ENCODE data around the gene GALNT18.

The GALNT18 gene

GRCh38 chr11:11268706-11269105 is 353.1 kb downstream of the GALNT18 start:
- Mint-ChIP-seq H3K4me1 (ENCODE audit: low read depth) (peaks cover 58% of the 10 kb centered on the region), H3K36me3 (ENCODE audit: low read depth) (peaks cover 89% of the 10 kb centered on the region), H3K27ac (peak overlapping the region; percentile 33), H3K27me3 (peaks cover 29% of the 10 kb centered on the region), H3K9me3 (no peaks in the 10 kb centered on the region), H3K4me3 (no peak overlapping the region)
- intact Hi-C loops (cut with micrococcal nuclease) = loop anchor here (10.0 kb wide), 1 partner anchor 234 kb away; no protein-coding TSS in a partner anchor

- H3K4me3 Mint-ChIP-seq = no peak overlapping the region
- no peaks in the 10 kb centered on the region for H3K9me3 Mint-ChIP-seq
- peak overlapping the region; percentile 33 for H3K27ac Mint-ChIP-seq
- intact Hi-C loops (cut with micrococcal nuclease) = loop anchor here (10.0 kb wide), 1 partner anchor 233 kb away; no protein-coding TSS in a partner anchor
- H3K27me3 Mint-ChIP-seq = peaks cover 32% of the 10 kb centered on the region
- H3K36me3 Mint-ChIP-seq (ENCODE audit: low read depth) = peaks cover 93% of the 10 kb centered on the region
- H3K4me1 Mint-ChIP-seq (ENCODE audit: low read depth) = peaks cover 61% of the 10 kb centered on the region
Observed at GRCh38 chr11:11268119-11268518, 353.7 kb downstream of the GALNT18 start.

GRCh38 chr11:11267312-11267711 is 354.5 kb downstream of the GALNT18 start:
- Mint-ChIP-seq H3K4me3 (no peak overlapping the region), H3K36me3 (ENCODE audit: low read depth) (peaks cover 86% of the 10 kb centered on the region), H3K4me1 (ENCODE audit: low read depth) (peaks cover 54% of the 10 kb centered on the region), H3K9me3 (no peaks in the 10 kb centered on the region), H3K27ac (no peak overlapping the region), H3K27me3 (peaks cover 35% of the 10 kb centered on the region)
- intact Hi-C loops (cut with micrococcal nuclease) = loop anchor here (10.0 kb wide), 1 partner anchor 233 kb away; no protein-coding TSS in a partner anchor

- Mint-ChIP-seq H3K4me1 (ENCODE audit: low read depth) (peaks cover 52% of the 10 kb centered on the region), H3K9me3 (no peaks in the 10 kb centered on the region), H3K4me3 (no peak overlapping the region), H3K27me3 (peaks cover 39% of the 10 kb centered on the region), H3K27ac (peak overlapping the region; percentile 49), H3K36me3 (ENCODE audit: low read depth) (peaks cover 74% of the 10 kb centered on the region)
- intact Hi-C loops (cut with micrococcal nuclease) = loop anchor here (10.0 kb wide), 1 partner anchor 231 kb away; no protein-coding TSS in a partner anchor
Observed at GRCh38 chr11:11265994-11266606, 355.7 kb downstream of the GALNT18 start.

- Mint-ChIP-seq H3K4me1 (ENCODE audit: low read depth) (peaks cover 51% of the 10 kb centered on the region), H3K4me3 (no peak overlapping the region), H3K36me3 (ENCODE audit: low read depth) (peaks cover 66% of the 10 kb centered on the region), H3K27ac (no peak overlapping the region), H3K9me3 (no peaks in the 10 kb centered on the region), H3K27me3 (peaks cover 45% of the 10 kb centered on the region)
- intact Hi-C loops (cut with micrococcal nuclease) = loop anchor here (10.0 kb wide), 1 partner anchor 231 kb away; no protein-coding TSS in a partner anchor
Observed at GRCh38 chr11:11265320-11265719, 356.5 kb downstream of the GALNT18 start.

GRCh38 chr11:11263238-11264005 is 358.4 kb downstream of the GALNT18 start:
- Mint-ChIP-seq H3K36me3 (ENCODE audit: low read depth) (peaks cover 49% of the 10 kb centered on the region), H3K9me3 (no peaks in the 10 kb centered on the region), H3K27ac (no peak overlapping the region), H3K4me1 (ENCODE audit: low read depth) (peaks cover 50% of the 10 kb centered on the region), H3K4me3 (no peak overlapping the region), H3K27me3 (peaks cover 55% of the 10 kb centered on the region)
- intact Hi-C loops (cut with micrococcal nuclease) = loop anchor here (10.0 kb wide), 1 partner anchor 229 kb away; no protein-coding TSS in a partner anchor

- intact Hi-C loops (cut with micrococcal nuclease) = loop anchor here (10.0 kb wide), 1 partner anchor 228 kb away; no protein-coding TSS in a partner anchor
- H3K27me3 Mint-ChIP-seq = peaks cover 58% of the 10 kb centered on the region
Observed at GRCh38 chr11:11262171-11262920, 359.5 kb downstream of the GALNT18 start.

GRCh38 chr11:11261629-11262028 is 360.2 kb downstream of the GALNT18 start:
- H3K4me1 Mint-ChIP-seq (ENCODE audit: low read depth) = peaks cover 32% of the 10 kb centered on the region
- peaks cover 31% of the 10 kb centered on the region for H3K36me3 Mint-ChIP-seq (ENCODE audit: low read depth)
- intact Hi-C loops (cut with micrococcal nuclease) = loop anchor here (10.0 kb wide), 1 partner anchor 227 kb away; no protein-coding TSS in a partner anchor
- no peaks in the 10 kb centered on the region for H3K9me3 Mint-ChIP-seq
- no peak overlapping the region for H3K4me3 Mint-ChIP-seq
- H3K27me3 Mint-ChIP-seq = peaks cover 62% of the 10 kb centered on the region
- no peak overlapping the region for H3K27ac Mint-ChIP-seq

More at GRCh38 chr11:11262171-11262920, 359.5 kb downstream of the GALNT18 start:
- Mint-ChIP-seq H3K4me1 (ENCODE audit: low read depth) (peaks cover 40% of the 10 kb centered on the region), H3K36me3 (ENCODE audit: low read depth) (peaks cover 38% of the 10 kb centered on the region), H3K27ac (no peak overlapping the region), H3K4me3 (no peak overlapping the region), H3K9me3 (no peaks in the 10 kb centered on the region)

GRCh38 chr11:11260903-11261302 is 360.9 kb downstream of the GALNT18 start:
- Mint-ChIP-seq H3K4me3 (no peak overlapping the region), H3K4me1 (ENCODE audit: low read depth) (peaks cover 25% of the 10 kb centered on the region), H3K27me3 (peaks cover 64% of the 10 kb centered on the region), H3K36me3 (ENCODE audit: low read depth) (peaks cover 26% of the 10 kb centered on the region), H3K9me3 (no peaks in the 10 kb centered on the region), H3K27ac (no peak overlapping the region)
- intact Hi-C loops (cut with micrococcal nuclease) = loop anchor here (10.0 kb wide), 1 partner anchor 226 kb away; no protein-coding TSS in a partner anchor

GRCh38 chr11:11253995-11254394 is 367.8 kb downstream of the GALNT18 start:
- peaks cover 22% of the 10 kb centered on the region for H3K4me1 Mint-ChIP-seq (ENCODE audit: low read depth)
- no peaks in the 10 kb centered on the region for H3K9me3 Mint-ChIP-seq
- H3K27me3 Mint-ChIP-seq = peaks cover 48% of the 10 kb centered on the region
- no peak overlapping the region for H3K27ac Mint-ChIP-seq
- no peak overlapping the region for H3K4me3 Mint-ChIP-seq
- intact Hi-C loops (cut with micrococcal nuclease) = no loop called here
- no peaks in the 10 kb centered on the region for H3K36me3 Mint-ChIP-seq (ENCODE audit: low read depth)

GRCh38 chr11:11253497-11253896 is 368.3 kb downstream of the GALNT18 start:
- intact Hi-C loops (cut with micrococcal nuclease) = no loop called here
- Mint-ChIP-seq H3K36me3 (ENCODE audit: low read depth) (no peaks in the 10 kb centered on the region), H3K9me3 (no peaks in the 10 kb centered on the region), H3K27me3 (peaks cover 49% of the 10 kb centered on the region), H3K4me3 (no peak overlapping the region), H3K27ac (no peak overlapping the region), H3K4me1 (ENCODE audit: low read depth) (peaks cover 22% of the 10 kb centered on the region)

GRCh38 chr11:11252403-11252802 is 369.4 kb downstream of the GALNT18 start:
- no peak overlapping the region for H3K4me3 Mint-ChIP-seq
- no peaks in the 10 kb centered on the region for H3K9me3 Mint-ChIP-seq
- H3K27me3 Mint-ChIP-seq = peaks cover 54% of the 10 kb centered on the region
- peaks cover 22% of the 10 kb centered on the region for H3K4me1 Mint-ChIP-seq (ENCODE audit: low read depth)
- no peak overlapping the region for H3K27ac Mint-ChIP-seq
- H3K36me3 Mint-ChIP-seq (ENCODE audit: low read depth) = no peaks in the 10 kb centered on the region
- intact Hi-C loops (cut with micrococcal nuclease) = no loop called here

GRCh38 chr11:11251394-11251970 is 370.3 kb downstream of the GALNT18 start:
- intact Hi-C loops (cut with micrococcal nuclease) = no loop called here
- Mint-ChIP-seq H3K36me3 (ENCODE audit: low read depth) (no peaks in the 10 kb centered on the region), H3K27me3 (peaks cover 58% of the 10 kb centered on the region), H3K27ac (no peak overlapping the region), H3K4me1 (ENCODE audit: low read depth) (peaks cover 25% of the 10 kb centered on the region), H3K9me3 (peaks cover 8% of the 10 kb centered on the region), H3K4me3 (no peak overlapping the region)

Measured in dendritic cell treated with granulocyte-macrophage colony-stimulating factor and Interleukin-4, amounts not matched to agents 40 ng/mL and 50 ng/mL, for 4 days (primary cell).